ENCODE measurements around the gene UBAC2. TPM values are rescaled to one million over a fixed set of nuclear protein-coding genes. Genes with fewer than 3 reads are reported as not detected.

UBAC2 gene
- total and polyA plus RNA-seq, 2 donors (not counting 3 experiments of a cell fraction or from before 2014, with no cell fraction given) = 45.7 to 54.4 TPM

- TF ChIP-seq MYC (IDR thresholded peaks at IDR 0.05; ENCODE audit: low read depth, low read length) = no peak
- TF ChIP-seq FOS (IDR thresholded peaks at IDR 0.05; ENCODE audit: borderline replicate concordance, insufficient read depth, low read length) = no peak
- TF ChIP-seq POLR2AphosphoS5 (IDR thresholded peaks at IDR 0.05; ENCODE audit: insufficient read depth, low read depth, low read length) = no peak
- no peak for TF ChIP-seq EZH2 (IDR thresholded peaks at IDR 0.05; ENCODE audit: borderline replicate concordance, low read depth, low read length, severe bottlenecking)
- POLR2A ChIA-PET = no interaction called here
- H3K9me3 ChIP-seq (replicated peaks; ENCODE audit: control insufficient read depth, insufficient read depth, low read length) = no peaks in the 10 kb centered on the region
- no peaks in the 10 kb centered on the region for H3K27me3 ChIP-seq (ENCODE audit: control insufficient read depth in 2 of 2, insufficient read depth in 2 of 2, low read length in 2 of 2)
- no peak overlapping the region for H3K27ac ChIP-seq (ENCODE audit: insufficient read depth, low read depth, low read length)
- BruUV-seq (replicated peaks) = no TSS peak
- H3K36me3 ChIP-seq (ENCODE audit: control insufficient read depth in 2 of 2, extremely low read depth in 1 of 2, insufficient read depth in 2 of 2, low read length in 2 of 2) = peaks cover 0 to 4% of the 10 kb centered on the region in 2 experiments
- H3K79me2 ChIP-seq (ENCODE audit: control insufficient read depth, insufficient read depth, low read length) = peaks cover 60% of the 10 kb centered on the region
- dilution Hi-C loops (cut with MboI; ENCODE audit: extremely low pct_ligation_motif_present, low sequenced_read_pairs) (no loop called here), intact Hi-C loops (cut with micrococcal nuclease) (loop anchor here (10.0 kb wide), 1 partner anchor 227 kb away; no protein-coding TSS in a partner anchor)
- no peak overlapping the region for H3K9ac ChIP-seq (replicated peaks; ENCODE audit: extremely low read depth, insufficient read depth, low read length)
- H3K9me1 ChIP-seq (replicated peaks; ENCODE audit: control insufficient read depth, extremely low read depth, insufficient read depth, low read length) = no peaks in the 10 kb centered on the region
- CTCF ChIA-PET = interaction anchor here (0.9 kb wide), 1 partner anchor 31 kb away, joined by 4 read pairs; no protein-coding TSS in a partner anchor
- H3K4me3 ChIP-seq (replicated peaks in 1 of 3; ENCODE audit: insufficient read depth in 1 of 3, low read depth in 1 of 3, low read length in 3 of 3) = no peak overlapping the region
- FAIRE-seq (no peak), DNase-seq (ENCODE audit: low read depth, low spot score) (no peak)
- H3K4me1 ChIP-seq (ENCODE audit: control insufficient read depth, extremely low read depth, insufficient read depth, low read length) = peaks cover 1% of the 10 kb centered on the region
- H3K4me2 ChIP-seq (ENCODE audit: insufficient read depth, low read length) = no peak overlapping the region
- H4K20me1 ChIP-seq (replicated peaks; ENCODE audit: control insufficient read depth, extremely low read depth, insufficient read depth, low read length) = peaks cover 2% of the 10 kb centered on the region
- no peak overlapping the region for H2AFZ ChIP-seq (ENCODE audit: low read depth, low read length)
These were observed 6.9 kb downstream of the UBAC2 start for GRCh38 chr13:99207511-99207910.

GRCh38 chr13:99208185-99208584 is 7.5 kb downstream of the UBAC2 start:
- no peaks in the 10 kb centered on the region for H3K4me1 ChIP-seq (ENCODE audit: control insufficient read depth, extremely low read depth, insufficient read depth, low read length)
- CTCF ChIA-PET = no interaction called here
- H2AFZ ChIP-seq (ENCODE audit: low read depth, low read length) = no peak overlapping the region
- FAIRE-seq (no peak), DNase-seq (ENCODE audit: low read depth, low spot score) (no peak)
- no peak overlapping the region for H3K27ac ChIP-seq (ENCODE audit: insufficient read depth, low read depth, low read length)
- intact Hi-C loops (cut with micrococcal nuclease) = loop anchor here (10.0 kb wide), 1 partner anchor 227 kb away; no protein-coding TSS in a partner anchor
- no peak overlapping the region for H3K4me3 ChIP-seq (replicated peaks in 1 of 3; ENCODE audit: insufficient read depth in 1 of 3, low read depth in 1 of 3, low read length in 3 of 3)
- H3K36me3 ChIP-seq (ENCODE audit: control insufficient read depth in 2 of 2, extremely low read depth in 1 of 2, insufficient read depth in 2 of 2, low read length in 2 of 2) = peaks cover 0 to 4% of the 10 kb centered on the region in 2 experiments
- no peak overlapping the region for H3K9ac ChIP-seq (replicated peaks; ENCODE audit: extremely low read depth, insufficient read depth, low read length)
- H3K79me2 ChIP-seq (ENCODE audit: control insufficient read depth, insufficient read depth, low read length) = peaks cover 61% of the 10 kb centered on the region
- no peak overlapping the region for H3K4me2 ChIP-seq (ENCODE audit: insufficient read depth, low read length)
- dilution Hi-C loops (cut with MboI; ENCODE audit: extremely low pct_ligation_motif_present, low sequenced_read_pairs) = no loop called here
- no peaks in the 10 kb centered on the region for H3K27me3 ChIP-seq (ENCODE audit: control insufficient read depth in 2 of 2, insufficient read depth in 2 of 2, low read length in 2 of 2)
- no peaks in the 10 kb centered on the region for H3K9me1 ChIP-seq (replicated peaks; ENCODE audit: control insufficient read depth, extremely low read depth, insufficient read depth, low read length)
- TF ChIP-seq MYC (IDR thresholded peaks at IDR 0.05; ENCODE audit: low read depth, low read length) (no peak), POLR2A (IDR thresholded peaks at IDR 0.05; ENCODE audit: low read depth, low read length) (no peak), FOS (IDR thresholded peaks at IDR 0.05; ENCODE audit: borderline replicate concordance, insufficient read depth, low read length) (no peak), GATA2 (IDR thresholded peaks at IDR 0.05; ENCODE audit: insufficient read depth, insufficient read length, low read depth, low read length) (no peak), JUN (IDR thresholded peaks at IDR 0.05; ENCODE audit: borderline replicate concordance, insufficient read depth, insufficient read length, low read depth) (no peak), POLR2AphosphoS5 (IDR thresholded peaks at IDR 0.05; ENCODE audit: insufficient read depth, low read depth, low read length) (no peak), CTCF (IDR thresholded peaks at IDR 0.05; ENCODE audit: extremely low read depth in 1 of 2, insufficient read depth in 1 of 2, low read depth in 1 of 2, low read length in 2 of 2) (no peak), EZH2 (IDR thresholded peaks at IDR 0.05; ENCODE audit: borderline replicate concordance, low read depth, low read length, severe bottlenecking) (no peak), MAX (IDR thresholded peaks at IDR 0.05; ENCODE audit: insufficient read depth, insufficient read length) (no peak)
- no peaks in the 10 kb centered on the region for H3K9me3 ChIP-seq (replicated peaks; ENCODE audit: control insufficient read depth, insufficient read depth, low read length)
- H4K20me1 ChIP-seq (replicated peaks; ENCODE audit: control insufficient read depth, extremely low read depth, insufficient read depth, low read length) = peaks cover 2% of the 10 kb centered on the region
- POLR2A ChIA-PET = no interaction called here
- BruUV-seq (replicated peaks) = no TSS peak
